Measurements from ENCODE around the gene EVA1A. TPM values are rescaled to one million over a fixed set of nuclear protein-coding genes. Genes with fewer than 3 reads are reported as not detected.

The EVA1A gene
- total and polyA plus RNA-seq, 2 experiments from 2014 or later, result 126 to 145 TPM

DNA sequence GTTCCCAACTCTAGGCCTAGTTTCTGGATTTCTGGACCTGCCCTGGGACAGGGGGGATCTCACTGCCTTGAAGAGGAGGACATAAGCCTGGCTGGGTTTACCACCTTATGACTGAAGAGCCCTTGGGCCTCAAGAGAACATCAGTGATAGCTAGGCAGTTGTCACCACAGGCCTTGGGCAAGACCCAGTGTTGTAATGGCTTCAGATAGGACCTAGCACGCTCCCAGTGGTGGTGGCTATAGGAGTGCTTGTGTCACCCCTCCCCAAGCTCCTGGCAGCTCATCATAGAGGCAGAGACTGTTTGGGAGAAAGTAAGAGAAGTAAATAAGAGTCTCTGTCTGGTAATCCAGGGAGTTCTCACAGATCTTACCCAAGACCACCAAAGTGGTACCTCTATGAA is 19.4 kb upstream of the EVA1A start:
- Histone ChIP-seq H3K27me3 (replicated peaks; ENCODE audit: insufficient read depth) (no peaks in the 10 kb centered on the region), H3K9me3 (ENCODE audit: low read depth) (no peaks in the 10 kb centered on the region), H3K4me3 (no peak overlapping the region), H3K79me2 (ENCODE audit: insufficient read depth) (no peaks in the 10 kb centered on the region), H3K9me2 (ENCODE audit: insufficient read depth) (no peaks in the 10 kb centered on the region), H3K27ac (no peak overlapping the region), H4K20me1 (ENCODE audit: insufficient read depth) (no peaks in the 10 kb centered on the region), H3F3A (ENCODE audit: insufficient read depth) (no peaks in the 10 kb centered on the region), H3K4me2 (ENCODE audit: unreplicated experiment) (no peak overlapping the region), H3K4me1 (ENCODE audit: insufficient read depth) (no peaks in the 10 kb centered on the region), H3K36me3 (ENCODE audit: low read depth) (no peaks in the 10 kb centered on the region), H2AFZ (no peak overlapping the region), H3K9ac (no peak overlapping the region)
- WGBS, 2 experiments (ENCODE audit: low coverage in 1 of 2, low lambda C conversion rate in 2 of 2, missing lambda C conversion rate in 2 of 2), result 81 to 83% methylated on average over 1 of the region's 1 CpG
- in situ Hi-C loops (cut with MboI), result no loop called here
- no peak for TF ChIP-seq EZH2 (IDR thresholded peaks at IDR 0.05; ENCODE audit: insufficient read depth, poor library complexity, severe bottlenecking)
- no peak for TF ChIP-seq EZH2phosphoT487 (IDR thresholded peaks at IDR 0.05; ENCODE audit: insufficient read depth, low read depth)
- DNase-seq, result no peak

- Histone ChIP-seq H2AFZ (no peak overlapping the region), H3K9me3 (ENCODE audit: low read depth) (no peaks in the 10 kb centered on the region), H3K4me2 (ENCODE audit: unreplicated experiment) (no peak overlapping the region), H3K4me3 (no peak overlapping the region), H3K27me3 (replicated peaks; ENCODE audit: insufficient read depth) (no peaks in the 10 kb centered on the region), H3K9me2 (ENCODE audit: insufficient read depth) (no peaks in the 10 kb centered on the region), H3K9ac (no peak overlapping the region), H3K4me1 (ENCODE audit: insufficient read depth) (no peaks in the 10 kb centered on the region), H4K20me1 (ENCODE audit: insufficient read depth) (no peaks in the 10 kb centered on the region), H3K27ac (no peak overlapping the region), H3F3A (ENCODE audit: insufficient read depth) (no peaks in the 10 kb centered on the region), H3K79me2 (ENCODE audit: insufficient read depth) (no peaks in the 10 kb centered on the region), H3K36me3 (ENCODE audit: low read depth) (no peaks in the 10 kb centered on the region)
- TF ChIP-seq EZH2 (IDR thresholded peaks at IDR 0.05; ENCODE audit: insufficient read depth, poor library complexity, severe bottlenecking) (no peak), EZH2phosphoT487 (IDR thresholded peaks at IDR 0.05; ENCODE audit: insufficient read depth, low read depth) (no peak)
- in situ Hi-C loops (cut with MboI), result no loop called here
- DNase-seq, result no peak
Observed at GRCh38 chr2:75579186-75579585, 18.4 kb upstream of the EVA1A start.

- TF ChIP-seq EZH2phosphoT487 (IDR thresholded peaks at IDR 0.05; ENCODE audit: insufficient read depth, low read depth) (no peak), EZH2 (IDR thresholded peaks at IDR 0.05; ENCODE audit: insufficient read depth, poor library complexity, severe bottlenecking) (no peak)
- peaks cover under 1% of the 10 kb centered on the region; the same call in 1 of the 2 replicates for H3F3A ChIP-seq (ENCODE audit: insufficient read depth)
- H3K36me3 ChIP-seq (ENCODE audit: low read depth), result no peaks in the 10 kb centered on the region
- no peaks in the 10 kb centered on the region for H4K20me1 ChIP-seq (ENCODE audit: insufficient read depth)
- no peak overlapping the region for H3K9ac ChIP-seq
- no peaks in the 10 kb centered on the region for H3K9me2 ChIP-seq (ENCODE audit: insufficient read depth)
- no peak overlapping the region for H2AFZ ChIP-seq
- no peaks in the 10 kb centered on the region for H3K27me3 ChIP-seq (replicated peaks; ENCODE audit: insufficient read depth)
- no peak overlapping the region for H3K27ac ChIP-seq
- H3K9me3 ChIP-seq (ENCODE audit: low read depth), result no peaks in the 10 kb centered on the region
- DNase-seq, result no peak
- 95 to 97% methylated on average over 1 of the region's 1 CpG for WGBS, 2 experiments (ENCODE audit: low coverage in 1 of 2, low lambda C conversion rate in 2 of 2, missing lambda C conversion rate in 2 of 2)
- H3K4me3 ChIP-seq, result no peak overlapping the region
- no peaks in the 10 kb centered on the region for H3K79me2 ChIP-seq (ENCODE audit: insufficient read depth)
- in situ Hi-C loops (cut with MboI), result no loop called here
- H3K4me1 ChIP-seq (ENCODE audit: insufficient read depth), result peaks cover 2% of the 10 kb centered on the region; the same call in 1 of the 2 replicates
- H3K4me2 ChIP-seq (ENCODE audit: unreplicated experiment), result no peak overlapping the region
Observed at GRCh38 chr2:75577280-75577679, 16.5 kb upstream of the EVA1A start.

- Histone ChIP-seq H3K4me1 (ENCODE audit: insufficient read depth) (peaks cover 21% of the 10 kb centered on the region), H3K79me2 (ENCODE audit: insufficient read depth) (no peaks in the 10 kb centered on the region)
- in situ Hi-C loops (cut with MboI), result no loop called here
Observed at GRCh38 chr2:75574106-75574505, 13.4 kb upstream of the EVA1A start.

More at GRCh38 chr2:75574106-75574505, 13.4 kb upstream of the EVA1A start:
- no peak for DNase-seq
- H3K9me3 ChIP-seq (ENCODE audit: low read depth), result no peaks in the 10 kb centered on the region
- H3K9me2 ChIP-seq (ENCODE audit: insufficient read depth), result no peaks in the 10 kb centered on the region
- H4K20me1 ChIP-seq (ENCODE audit: insufficient read depth), result no peaks in the 10 kb centered on the region
- WGBS, 2 experiments (ENCODE audit: low coverage in 1 of 2, low lambda C conversion rate in 2 of 2, missing lambda C conversion rate in 2 of 2), result 75 to 88% methylated on average over 1 of the region's 1 CpG
- H2AFZ ChIP-seq, result no peak overlapping the region
- no peak overlapping the region for H3K9ac ChIP-seq
- no peak overlapping the region for H3K4me3 ChIP-seq
- peaks cover 15% of the 10 kb centered on the region for H3F3A ChIP-seq (ENCODE audit: insufficient read depth)
- no peak overlapping the region for H3K27ac ChIP-seq
- no peaks in the 10 kb centered on the region for H3K36me3 ChIP-seq (ENCODE audit: low read depth)
- H3K27me3 ChIP-seq (replicated peaks; ENCODE audit: insufficient read depth), result no peaks in the 10 kb centered on the region
- no peak overlapping the region for H3K4me2 ChIP-seq (ENCODE audit: unreplicated experiment)
- TF ChIP-seq EZH2 (IDR thresholded peaks at IDR 0.05; ENCODE audit: insufficient read depth, poor library complexity, severe bottlenecking), result no peak
- TF ChIP-seq EZH2phosphoT487 (IDR thresholded peaks at IDR 0.05; ENCODE audit: insufficient read depth, low read depth), result no peak

Measured in GM23248 (cell line).